ENCODE measurements around the gene THADA.
"Not testable (repeated sequence)": the region's sequence is repeated elsewhere in the genome, so short reads cannot be mapped to it uniquely, and the experiment has no call there.

THADA gene

GRCh38 chr2:43192744-43193651 lies 402.8 kb downstream of the THADA start:
- no peak for DNase-seq

DNA sequence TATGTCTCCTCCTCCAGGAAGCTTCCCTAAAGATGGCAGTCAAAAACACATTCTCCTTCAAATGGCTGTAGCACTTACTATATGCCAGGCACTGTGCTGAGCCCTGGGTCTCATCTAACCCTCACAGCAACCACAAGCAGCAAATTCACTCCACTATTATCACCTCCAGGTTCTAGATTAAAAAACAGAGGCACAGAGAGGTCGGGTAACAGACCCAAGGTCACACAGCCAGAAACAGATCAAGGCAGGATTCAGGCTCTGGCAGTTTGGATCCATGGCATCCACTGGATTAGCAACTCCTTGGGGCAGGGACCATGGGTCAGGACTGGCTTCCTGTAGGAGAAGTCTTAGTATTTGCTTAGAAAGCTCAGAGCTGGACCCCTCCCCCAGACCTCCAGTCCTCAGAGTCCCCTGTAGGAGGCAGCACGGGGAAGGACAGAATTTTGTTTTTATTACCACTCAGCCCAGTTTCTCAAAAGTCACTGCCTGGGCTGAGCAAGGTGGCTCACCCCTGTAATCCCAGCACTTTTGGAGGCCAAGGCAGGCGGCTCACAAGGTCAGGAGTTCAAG lies 403.8 kb downstream of the THADA start:
- no peak for DNase-seq

GRCh38 chr2:43190311-43191052 lies 405.4 kb downstream of the THADA start:
- no peak for DNase-seq

DNA sequence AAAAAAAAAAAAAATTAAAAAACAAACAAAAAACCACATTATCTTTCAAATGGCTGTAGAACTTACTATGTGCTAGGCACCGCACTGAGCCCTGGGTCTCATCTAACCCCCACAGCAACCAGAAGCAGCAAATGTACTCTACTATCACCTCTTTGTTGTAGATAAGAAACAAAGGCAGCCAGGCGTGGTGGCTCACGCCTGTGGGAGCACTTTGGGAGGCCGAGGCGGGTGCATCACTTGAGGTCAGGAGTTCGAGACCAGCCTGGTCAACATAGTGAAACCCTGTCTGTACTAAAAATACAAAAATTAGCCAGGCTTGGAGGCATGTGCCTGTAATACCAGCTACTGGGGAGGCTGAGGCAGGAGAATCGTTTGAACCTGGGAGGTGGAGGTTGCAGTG lies 406.0 kb downstream of the THADA start:
- DNase-seq: not testable (repeated sequence)

DNA sequence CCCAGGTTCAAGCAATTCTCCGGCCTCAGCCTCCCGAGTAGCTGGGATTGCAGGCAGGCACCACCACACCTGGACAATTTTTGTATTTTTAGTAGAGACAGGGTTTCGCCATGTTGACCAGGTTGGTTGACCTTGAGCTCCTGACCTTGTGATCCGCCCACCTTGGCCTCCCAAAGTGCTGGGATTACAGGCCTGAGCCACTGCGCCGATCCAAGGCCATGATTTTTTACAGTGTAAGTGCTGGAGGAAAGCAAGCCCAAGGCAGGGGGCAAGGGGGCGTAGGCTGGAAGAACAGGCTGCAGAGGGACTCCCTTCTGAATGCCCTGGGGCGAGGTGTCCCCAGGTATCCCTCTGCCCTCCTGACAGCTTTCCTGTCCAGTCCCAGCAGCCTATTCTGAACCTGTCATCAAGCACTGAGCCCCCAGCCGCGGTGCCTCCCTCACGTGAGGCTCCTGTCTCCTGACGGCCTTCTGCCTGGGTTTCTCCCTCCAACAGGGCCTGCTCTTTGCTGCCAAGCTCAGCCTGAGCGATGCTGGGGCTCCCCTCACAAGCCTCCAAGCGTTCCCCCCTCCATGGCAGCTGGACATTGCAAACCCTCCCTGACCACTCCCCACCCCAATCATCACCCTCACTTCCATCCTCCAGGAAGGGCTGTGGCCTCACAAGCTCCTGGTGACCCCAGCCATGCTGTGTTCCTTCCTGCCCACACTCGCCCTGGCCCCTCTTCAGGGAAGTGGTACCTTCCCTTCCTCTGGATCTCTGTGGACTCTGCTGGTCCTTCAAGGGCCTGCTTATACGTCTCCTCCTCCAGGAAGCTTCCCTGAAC lies 407.1 kb downstream of the THADA start:
- no peak for DNase-seq

DNA sequence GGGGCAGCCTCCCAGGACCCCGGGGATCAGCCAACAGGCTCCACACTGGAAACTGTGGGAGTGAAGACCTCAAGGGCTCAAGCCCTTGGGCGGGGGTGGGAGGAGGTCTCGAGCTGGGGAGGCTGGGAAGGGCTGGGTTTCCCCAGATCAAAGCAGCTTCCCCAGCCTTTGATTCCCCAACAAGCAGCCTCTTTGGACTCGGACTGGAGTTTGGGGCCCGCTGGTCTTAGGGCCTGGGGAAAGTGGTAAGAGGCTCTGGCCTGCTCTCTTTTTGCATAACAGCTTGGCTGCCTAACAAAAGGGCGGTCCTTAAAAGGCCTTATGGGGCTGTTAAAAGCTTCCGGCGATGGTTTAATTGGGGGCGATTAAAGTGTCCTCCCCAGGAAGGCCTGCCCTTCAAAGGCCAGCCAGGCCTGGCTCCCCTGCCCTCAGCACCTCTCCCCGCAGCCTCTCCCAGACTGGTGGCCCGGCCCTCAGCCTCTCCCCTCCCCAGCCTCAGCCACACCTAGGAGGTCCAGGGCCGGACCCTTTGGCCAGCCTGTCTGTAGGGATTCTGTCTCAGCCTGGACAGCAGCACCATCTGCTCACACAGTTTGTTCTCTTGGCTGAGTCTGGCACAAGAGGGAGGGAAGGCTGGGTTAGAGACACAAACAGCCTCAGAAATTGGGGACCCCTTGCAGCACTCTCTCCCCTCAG lies 409.0 kb downstream of the THADA start:
- no peak for DNase-seq

GRCh38 chr2:43186321-43186678 lies 409.5 kb downstream of the THADA start:
- no peak for DNase-seq

GRCh38 chr2:43185146-43185545 lies 410.7 kb downstream of the THADA start:
- DNase-seq: no peak

DNA sequence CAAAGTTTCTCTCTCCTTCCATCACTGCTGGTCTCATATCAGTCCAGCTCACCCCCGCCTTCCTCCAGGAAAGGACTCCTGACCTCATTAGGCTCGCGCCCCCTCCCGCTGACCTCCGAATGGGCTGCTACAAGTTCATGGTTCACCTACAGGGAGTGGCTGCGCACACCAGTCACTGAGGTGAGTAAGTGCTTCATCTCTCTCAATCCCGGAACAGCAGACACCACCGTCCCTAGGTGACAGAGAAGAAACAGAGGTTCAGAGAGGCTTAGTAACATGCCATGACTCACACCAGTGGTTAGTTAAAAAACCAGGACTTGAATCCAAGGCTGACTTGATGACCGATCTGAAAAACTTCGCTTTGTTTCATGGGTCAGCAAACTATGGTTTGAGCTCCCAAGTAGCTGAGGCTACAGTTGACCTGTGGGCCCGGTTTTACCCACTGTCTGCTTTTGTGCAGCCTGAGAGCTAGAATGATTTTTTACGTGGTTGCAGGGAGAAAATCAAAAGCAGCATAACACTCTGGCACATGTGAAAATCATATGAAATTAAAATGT lies 411.4 kb downstream of the THADA start:
- no peak for DNase-seq

DNA sequence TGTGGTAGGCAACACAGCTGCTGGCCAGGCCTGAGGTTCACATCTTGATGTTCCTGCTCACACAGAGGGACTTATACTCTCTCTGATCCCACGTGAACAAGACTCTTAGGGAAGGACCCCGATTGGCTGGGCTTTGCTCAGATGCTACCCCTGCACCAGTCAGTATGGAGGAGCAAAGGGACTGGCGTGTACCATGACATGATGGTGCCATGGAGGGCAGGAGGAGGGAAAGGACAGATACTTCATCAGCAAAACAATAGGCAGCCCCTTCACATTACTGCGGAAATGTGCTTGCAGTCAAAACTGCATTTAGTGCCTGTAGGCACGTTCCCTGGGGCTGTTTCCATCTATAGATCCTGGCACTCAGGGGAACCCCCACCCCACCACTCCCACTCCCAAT lies 412.1 kb downstream of the THADA start:
- DNase-seq: no peak

DNA sequence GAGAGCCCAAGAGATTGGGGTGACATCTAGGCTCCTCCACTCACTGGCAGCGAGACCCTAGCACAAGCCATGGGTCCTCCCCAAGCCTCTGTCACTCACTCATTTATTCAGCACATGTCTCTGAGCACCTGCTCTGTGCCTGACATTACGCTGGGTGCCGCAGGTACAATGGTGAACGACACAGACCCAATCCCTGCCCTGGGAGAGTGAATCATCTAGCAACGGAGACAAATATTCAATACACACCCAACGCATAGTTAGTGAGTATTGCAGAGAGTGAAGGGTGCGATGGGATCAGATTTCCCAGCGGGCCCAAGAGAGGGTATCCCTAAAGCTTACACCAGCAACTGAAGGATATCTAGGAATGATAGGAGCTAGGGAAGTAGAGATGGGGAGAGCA lies 414.9 kb downstream of the THADA start:
- DNase-seq: no peak

All from nucleus accumbens (tissue), 56 donors.